HG03280 (cell line): ENCODE results near the gene MAGEL2.

Experiments used
- ATAC-seq: cut with Tn5 transposase; IDR thresholded peaks from one replicate; pipeline ENCODE4 v1.9.1; 2021; ENCODE audit warnings: mild to moderate bottlenecking, moderate library complexity; ENCODE audit not compliant: unreplicated experiment

The MAGEL2 gene

DNA sequence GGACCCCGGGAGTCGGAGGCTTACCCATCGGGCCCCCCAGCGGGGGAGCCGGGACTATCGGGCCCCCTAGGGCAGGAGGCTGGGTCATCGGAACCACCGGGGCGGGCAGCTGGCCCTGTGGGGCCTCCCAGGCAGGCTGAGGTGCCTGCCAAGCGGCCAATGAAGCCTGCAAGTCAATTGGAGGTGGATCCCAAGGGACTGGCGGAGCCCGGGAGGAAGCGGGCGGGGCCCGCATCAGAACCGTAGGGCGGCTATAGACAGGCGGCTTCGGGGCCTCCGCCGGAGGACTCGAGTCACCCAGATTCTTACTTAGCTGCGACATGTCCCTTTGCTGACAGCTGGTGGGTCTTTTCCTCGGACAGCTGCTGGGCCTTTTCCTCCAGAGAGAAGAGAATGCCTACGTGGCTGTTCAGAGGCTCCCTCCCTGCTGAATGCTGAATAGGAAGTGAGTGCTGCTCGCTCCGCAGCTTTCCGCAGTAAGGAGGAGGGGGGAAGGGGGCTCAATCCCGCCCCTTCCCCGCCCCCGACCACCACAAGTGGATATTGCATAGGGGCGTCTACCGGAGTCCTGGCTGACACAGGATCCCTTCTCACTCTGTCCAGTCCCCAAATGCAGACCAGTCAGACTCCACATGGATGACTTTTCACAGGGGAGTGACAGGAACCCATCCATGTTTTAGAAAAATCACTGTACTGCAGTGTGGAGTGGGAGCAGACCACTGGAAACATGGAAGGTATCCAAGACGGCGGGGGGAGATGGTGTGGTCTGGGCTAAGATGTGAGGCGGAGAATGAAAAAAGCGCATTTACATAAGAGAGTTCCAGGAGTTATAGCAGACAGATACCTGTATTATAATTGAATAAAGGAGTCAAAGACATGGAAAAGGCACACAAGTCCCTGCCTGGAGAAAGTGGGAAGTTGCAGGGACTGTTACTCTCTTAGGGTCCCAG lies at the start of gene MAGEL2:
MAGEL2 (minus strand) TSS at position 447 of the 950 bp plus-strand sequence; CDS start at position 322, 125 bp downstream.
- no peak for ATAC-seq

DNA sequence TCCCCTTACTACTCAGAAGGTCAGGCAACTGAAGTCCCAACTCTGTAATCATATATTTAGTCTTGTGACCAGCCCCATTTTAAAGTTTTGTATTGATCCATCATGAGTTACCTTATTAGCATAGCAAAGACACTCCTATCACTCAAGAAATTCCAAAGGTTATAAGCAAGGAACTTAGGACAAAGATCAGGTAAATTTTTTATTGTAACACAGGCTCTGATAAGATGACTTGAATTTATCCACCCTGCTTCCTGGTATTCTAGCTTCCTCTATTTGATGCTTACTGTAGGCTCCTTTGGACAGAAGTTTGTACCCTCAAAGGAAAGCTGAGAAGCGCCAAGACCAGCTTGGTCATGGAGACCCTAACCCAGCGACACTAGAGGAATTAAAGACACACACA lies 47.6 kb upstream of the MAGEL2 start:
- no peak for ATAC-seq

DNA sequence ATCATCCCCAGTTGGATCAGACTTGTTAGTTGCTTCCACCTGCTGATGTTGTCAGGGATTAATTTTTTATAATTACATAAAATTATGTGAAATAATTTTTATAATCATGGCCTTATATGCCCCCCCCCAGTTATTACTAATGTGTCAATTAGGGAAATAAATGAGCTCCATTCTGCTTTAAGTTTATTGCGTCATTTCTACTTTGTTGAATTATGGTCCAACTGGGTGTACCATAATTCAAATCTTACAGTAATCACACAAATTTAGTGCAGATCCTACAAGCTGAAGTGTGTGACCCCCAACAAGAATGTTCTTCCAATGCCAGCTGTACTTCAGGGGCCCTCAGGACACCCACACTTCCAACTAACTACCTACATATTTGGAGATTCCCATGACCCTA lies 46.9 kb upstream of the MAGEL2 start:
- no peak for ATAC-seq

DNA sequence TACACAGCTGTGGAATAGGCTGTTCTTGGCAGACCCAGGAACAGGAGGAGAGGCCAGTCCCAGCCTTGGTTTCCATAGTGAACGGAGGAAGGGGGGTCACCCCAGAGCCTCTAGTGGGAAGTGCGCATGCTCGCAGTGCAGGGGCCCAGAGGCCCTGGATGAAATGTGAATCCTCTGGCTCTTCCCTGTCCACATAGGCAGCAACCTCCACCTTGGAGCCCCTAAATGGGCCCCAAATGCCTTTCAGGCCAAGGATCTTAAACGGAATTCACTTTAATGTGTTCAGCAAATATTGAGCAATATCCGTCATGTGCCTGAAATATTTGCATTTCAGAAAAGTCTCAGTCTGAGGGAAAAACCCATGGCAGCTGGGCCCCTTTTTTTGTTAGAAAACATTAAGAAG lies 42.8 kb upstream of the MAGEL2 start:
- ATAC-seq: no peak

DNA sequence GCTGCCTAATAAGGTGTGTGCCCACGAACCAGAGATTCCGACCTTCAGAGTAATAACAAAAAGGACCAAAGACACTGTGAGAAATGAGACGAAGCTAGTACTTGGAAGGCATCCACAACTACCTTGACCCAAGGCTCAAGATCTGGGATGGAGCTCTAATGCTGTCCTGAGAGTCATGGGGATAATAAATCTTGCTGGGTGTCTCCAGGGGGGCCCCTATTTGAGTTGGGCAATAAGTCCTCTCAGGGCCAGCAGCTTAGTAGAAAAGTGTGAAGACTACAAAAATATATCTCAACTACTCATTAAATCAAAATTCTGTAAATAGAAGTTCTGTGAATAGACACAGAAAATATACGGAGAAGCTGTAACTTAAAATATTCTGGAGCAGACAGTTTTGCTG lies 42.3 kb upstream of the MAGEL2 start:
- no peak for ATAC-seq

DNA sequence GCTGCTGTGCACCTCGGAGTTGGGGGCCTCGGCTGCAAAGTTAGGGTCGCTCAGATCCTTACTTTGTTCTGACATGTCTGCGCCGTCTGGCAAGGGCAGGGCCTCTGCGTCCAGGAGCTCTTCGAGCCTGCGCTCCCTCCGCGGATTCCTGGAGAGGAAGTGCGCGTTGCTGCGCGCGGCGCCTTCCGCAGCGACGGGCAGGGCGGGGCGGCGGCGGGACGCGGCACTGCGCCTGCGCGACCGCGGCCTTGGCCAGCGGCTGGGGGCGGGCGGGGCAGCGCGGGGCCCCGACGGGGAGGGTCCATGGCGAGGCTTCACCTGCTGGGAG lies 39.4 kb upstream of the MAGEL2 start, which contains the start of gene NDN:
NDN (minus strand) TSS at position 163 of the 328 bp plus-strand sequence; CDS start at position 75, 88 bp downstream.
- no peak for ATAC-seq

DNA sequence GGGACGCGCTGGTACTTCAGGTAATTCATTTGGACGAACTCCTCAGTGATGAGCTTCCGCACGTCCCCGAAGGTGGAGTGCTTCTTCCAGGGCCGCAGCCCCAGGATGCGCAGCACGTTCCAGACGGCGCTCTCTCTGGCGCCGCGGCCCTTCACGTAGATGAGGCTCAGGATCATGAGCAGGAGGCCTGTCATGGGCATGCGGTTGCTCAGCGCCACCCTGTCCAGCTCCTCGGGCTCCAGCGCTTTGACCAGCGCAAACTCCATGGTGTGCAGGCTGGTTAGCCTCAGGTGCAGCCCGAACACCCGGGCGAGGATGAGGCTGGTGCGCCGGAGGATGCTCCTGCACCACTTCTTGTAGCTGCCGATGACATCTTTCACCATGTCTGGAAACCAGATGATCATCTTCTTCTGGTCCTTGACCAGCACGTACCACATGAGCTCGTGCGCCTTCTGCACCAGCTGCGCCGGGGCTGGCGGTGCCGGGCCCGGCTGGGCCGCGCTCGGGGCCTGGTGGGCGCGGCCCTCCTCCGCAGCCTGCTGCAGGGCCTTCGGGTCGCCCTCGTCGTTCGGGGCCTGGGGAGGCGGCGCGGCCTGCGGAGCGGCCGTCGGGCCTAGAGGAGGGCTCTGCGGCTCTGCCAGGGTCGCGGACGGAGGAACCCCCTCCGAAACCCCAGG lies 38.9 kb upstream of the MAGEL2 start:
- no peak for ATAC-seq

DNA sequence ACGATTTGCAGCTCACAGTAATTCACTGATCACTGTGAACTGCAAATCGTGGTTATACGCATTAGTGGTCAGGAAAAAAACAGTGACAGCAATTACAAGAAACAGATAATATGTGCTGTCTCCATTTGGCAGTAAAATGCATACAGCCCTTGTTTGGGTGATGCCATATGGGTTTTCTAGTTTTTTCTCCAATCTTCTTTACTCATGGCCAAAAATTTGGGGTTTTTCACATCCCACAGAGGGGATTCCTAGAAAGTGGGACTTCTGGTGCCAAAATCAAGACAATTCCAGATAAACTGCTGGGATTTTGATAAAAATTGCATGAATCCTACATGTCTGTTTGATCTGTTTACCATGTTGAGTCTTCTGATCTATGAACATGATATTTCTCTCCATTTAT lies 23.8 kb upstream of the MAGEL2 start:
- no peak for ATAC-seq

DNA sequence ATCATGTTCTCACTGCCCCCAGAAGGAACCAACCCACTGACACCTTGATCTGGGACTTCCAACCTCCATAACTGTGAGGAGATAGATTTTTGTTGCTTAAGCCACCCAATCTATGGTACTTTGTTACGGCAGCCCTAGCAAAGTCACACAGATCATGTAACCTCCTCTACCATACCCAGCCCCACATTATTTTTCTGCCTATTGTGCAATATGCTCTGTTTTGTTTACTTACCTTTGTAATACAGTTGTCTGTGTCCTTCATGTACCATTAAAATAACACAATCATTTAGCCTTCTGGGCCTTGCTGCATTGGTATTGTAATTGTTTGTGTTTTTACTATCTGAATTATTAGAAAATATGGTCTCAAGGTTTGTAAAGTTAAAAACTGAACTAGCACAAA lies 23.3 kb upstream of the MAGEL2 start:
- no peak for ATAC-seq

DNA sequence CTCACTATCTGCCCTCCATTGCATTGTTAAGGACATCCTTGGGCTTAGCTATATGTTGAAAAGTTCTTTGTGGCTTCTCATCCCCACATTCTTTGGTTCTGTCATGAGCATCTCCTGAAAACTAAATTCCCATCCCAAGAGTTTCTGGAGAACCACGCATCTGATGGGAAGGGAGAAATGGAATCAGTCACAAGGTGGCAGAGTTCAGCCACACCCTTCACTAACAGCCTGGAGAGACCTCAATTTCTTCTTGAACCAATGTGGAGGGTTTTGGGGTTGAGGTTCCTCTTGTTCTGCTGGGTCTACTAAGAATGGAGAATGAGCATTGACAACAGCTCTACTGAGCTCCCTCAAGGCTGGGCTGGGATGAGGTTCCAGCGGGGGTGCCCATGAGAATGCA lies 15.6 kb upstream of the MAGEL2 start:
- ATAC-seq: no peak

DNA sequence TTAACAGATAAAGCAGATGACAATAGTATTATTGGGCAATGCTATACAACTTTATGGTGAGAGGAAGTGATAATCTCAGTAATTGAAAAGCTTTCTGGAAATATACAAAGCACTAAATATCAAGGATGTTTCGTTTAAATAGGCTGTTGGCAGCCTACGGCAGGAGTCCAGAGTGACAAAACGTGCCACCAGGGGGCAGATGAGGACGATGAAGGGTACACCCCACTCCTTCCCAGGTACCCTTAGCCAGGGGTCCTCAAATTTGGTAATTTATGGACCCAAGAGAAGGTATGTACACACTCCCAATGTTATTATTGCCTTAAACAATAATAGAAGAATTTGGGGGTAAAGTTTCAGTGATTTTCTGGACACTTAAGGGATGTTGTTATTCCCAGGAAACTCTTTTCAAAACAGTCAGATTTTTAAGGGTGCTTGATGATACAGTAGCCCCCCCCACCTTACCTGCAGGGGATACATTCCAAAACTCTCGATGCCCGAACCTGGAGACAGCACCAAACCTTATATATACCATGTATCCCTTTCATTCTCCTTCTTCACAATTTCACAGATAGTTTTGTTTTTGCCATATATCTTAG lies 1.4 kb upstream of the MAGEL2 start:
- ATAC-seq: no peak

DNA sequence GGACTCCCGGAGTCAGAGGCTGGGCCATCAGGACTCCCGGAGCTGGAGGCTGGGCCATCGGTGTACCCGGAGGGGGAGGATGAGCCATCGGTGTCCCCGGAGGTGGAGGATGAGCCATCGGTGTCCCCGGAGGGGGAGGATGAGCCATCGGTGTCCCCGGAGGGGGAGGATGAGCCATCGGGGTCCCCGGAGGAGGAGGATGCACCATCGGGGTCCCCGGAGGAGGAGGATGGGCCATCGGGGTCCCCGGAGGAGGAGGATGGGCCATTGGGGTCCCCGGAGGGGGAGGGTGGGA lies 719 bp downstream of the MAGEL2 start:
- ATAC-seq: no peak

DNA sequence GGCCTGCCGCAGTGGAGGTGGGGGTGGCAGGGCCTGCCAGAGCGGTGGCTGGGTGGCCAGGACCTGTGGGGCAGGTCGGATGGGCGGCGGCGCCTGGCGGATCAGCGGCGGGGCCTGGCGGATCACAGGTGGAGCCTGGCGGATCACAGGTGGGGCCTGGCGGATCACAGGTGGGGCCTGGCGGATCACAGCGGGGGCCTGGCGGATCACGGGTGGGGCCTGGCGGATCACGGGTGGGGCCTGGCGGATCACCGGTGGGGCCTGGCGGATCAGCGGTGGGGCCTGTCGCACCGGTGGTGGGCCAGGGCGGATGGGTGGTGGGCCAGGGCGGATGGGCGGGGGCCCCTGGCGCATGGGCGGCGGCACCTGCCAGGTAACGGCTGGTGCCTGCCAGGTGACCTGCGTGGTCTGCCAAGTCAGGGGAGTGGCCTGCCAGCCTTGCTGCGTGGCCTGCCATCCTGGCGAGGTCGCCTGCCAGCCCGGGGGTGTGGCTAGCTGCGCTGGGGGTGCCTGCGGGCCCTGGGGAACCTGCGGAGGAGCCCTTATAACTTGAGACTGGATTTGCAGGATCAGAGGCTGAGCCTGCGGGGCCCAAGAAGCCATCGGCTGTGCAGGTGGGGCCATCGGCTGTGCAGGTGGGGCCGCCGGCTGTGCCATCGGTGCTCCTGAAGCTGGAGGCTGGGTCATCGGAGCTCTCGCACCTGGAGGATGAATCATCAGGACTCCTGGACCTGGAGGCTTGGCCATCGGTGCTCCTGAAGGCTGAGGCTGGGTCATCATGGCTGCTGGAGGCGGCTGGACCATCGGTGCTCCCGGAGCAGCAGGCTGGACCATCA lies 1.3 kb downstream of the MAGEL2 start:
- ATAC-seq: no peak

DNA sequence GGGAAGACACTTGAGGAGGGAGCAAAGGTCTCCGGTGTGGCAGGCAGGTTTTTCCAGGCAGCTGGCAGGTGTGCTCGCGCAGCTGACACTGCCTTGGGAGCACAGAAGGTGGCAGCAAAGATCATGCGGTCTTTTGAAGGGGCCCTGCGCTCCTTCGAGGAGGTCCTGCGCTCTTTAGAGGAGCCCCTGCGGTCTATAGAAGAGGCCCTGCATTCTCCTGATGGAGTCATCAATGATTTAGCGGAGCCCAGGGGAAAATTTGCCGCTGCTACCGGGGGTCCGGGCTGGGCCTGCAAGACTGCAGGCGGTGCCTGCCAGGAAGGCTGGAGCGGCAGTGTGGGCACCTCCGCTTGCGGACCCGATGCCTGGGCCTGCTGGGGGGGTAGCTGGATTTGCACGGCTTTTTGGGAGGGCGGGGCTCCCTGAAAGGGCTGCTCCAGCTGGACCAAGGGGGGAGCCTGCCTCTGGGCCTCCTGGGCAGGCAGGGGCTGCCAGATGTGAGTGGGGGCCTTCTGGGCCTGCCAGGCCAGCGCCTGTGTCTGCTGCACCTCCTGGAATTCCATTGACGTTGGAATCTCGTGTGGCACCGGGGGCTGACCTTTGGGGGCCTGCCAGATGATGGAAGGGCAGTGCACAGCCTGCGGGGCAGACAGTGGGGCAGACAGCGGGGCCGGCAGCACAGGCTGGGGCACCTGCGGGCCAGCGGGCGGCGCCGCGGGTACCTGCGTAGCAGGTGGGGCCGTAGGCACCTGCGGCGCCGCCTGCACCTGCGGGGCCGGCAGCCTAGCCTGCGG lies 2.1 kb downstream of the MAGEL2 start:
- no peak for ATAC-seq

DNA sequence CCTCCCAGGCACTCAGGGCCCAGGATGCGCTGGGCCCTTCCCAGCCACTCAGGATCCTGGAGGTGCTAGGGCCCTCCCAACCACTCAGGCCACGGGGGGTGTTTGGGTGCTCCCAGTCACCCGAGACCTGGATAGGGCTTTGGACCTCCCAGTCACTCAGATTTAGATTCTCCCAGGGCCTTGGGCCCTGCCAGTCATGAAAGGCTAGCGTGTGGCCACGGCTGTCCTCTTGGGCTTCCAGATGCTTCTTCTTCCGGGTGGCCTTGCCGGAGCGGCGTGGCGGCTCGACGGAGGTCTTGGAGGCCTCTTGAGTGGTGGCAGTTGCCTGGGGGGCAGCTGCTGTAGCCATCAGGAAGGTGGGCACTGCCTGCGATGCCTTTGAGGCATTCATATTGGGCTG lies 2.8 kb downstream of the MAGEL2 start:
- ATAC-seq: no peak

DNA sequence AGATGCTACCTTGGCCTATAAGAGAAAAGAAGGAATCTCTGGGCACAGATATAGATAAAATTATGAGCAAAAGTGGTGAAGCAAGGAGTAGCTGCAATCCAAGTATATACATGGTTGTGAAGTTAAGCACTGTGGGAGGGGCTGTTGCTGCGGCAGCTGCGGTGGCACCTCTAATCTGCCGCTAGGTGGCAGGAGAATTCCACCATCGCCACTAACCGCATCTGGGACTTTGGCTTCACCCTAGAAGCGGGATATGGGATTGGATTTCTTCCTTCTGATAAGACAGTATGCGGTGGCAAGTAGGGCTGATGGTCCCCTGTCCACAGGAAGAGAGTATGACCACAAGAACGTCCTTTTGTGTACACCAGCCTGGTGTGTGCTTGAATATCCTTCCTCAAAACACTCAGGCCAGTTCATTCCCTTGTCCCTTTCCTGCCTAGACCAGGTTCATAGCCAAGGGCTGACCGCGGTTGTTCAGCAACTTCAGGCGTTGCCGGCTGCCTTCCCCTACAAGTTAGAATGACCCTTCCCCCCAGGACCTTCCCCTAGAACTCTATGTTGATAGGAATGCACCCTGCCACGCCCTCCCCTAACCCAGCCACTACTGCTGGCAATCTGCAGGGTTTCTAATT lies 5.1 kb downstream of the MAGEL2 start:
- ATAC-seq: no peak

DNA sequence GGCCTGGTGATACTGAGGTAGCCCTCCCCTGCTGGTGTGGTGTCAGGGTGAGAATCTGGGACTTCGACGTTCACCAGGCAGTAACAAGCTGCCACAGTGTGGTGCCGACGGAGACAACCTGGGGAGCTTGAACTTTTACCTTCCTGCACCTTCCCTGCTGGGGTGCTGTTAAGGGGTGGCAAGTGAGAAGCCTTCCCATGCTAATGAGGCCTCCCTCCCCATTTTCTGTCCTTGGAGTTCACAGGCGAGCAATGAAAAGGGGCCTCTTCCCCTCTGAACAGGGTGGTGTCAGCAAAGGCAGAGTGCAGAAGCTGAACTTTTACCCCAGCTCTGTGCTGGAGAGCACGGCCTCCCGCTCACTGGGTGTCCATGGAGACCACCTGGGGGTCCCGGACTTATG lies 13.5 kb downstream of the MAGEL2 start:
- no peak for ATAC-seq

DNA sequence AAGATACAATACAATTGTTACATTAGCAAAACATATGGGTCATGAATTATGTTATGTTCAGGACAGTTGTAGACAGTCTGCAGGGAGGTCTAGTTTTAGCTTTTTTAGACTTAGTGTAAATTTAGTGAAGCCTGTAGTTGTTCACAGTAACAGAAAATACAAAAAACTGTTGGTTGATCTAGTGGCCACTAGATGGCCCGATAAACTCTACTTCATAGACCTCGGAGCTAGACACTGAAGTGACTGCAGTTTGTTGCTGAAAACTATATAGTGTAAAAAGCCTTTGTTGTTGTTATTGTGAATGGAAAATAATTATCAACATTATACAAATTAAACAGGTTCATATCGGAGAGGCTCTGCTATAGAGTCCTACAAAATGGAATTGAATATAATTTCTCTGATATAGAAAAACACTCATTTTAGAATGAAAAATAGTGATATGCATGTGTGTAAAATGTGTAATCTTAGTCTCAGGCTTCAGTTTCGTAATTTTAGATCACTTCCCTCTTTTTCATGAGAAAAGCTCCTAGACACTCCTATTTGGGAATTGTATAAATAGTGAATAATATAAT lies 18.3 kb downstream of the MAGEL2 start:
- no peak for ATAC-seq

DNA sequence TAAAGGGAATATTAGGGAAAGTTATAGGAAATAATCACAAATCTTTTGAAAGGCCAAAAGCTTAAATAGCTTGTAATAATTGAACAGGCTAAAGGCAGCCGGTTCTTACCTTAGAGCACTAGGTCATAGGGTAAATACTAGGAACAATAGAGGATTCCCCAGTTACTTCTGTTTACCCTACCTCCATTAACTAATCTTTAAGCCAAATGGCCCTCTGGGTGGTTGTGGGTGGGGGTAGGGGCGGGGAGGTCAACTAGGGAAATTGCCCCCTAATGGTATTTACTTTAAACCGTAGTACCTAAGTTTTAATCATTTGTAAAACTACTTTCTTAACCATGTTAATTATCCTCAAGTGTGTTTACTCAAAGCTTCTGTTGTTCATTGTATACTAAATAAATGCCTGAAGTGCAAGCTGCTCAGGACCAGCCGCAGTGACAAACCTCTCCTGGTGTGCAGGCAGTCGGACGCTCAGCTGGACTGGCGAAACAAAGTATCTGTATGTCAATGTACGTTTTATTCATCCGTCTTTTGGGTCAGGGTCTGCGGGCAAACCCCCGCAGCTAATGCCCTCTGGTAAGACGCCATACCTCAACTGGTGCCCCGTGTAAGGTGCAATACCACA lies 18.9 kb downstream of the MAGEL2 start:
- no peak for ATAC-seq
